Measurements from ENCODE around the gene B4GALT5. TPM values are rescaled to one million over a fixed set of nuclear protein-coding genes. Genes with fewer than 3 reads are reported as not detected.

B4GALT5 gene
- total RNA-seq, 1 experiment from 2014 or later: 63.1 TPM

DNA sequence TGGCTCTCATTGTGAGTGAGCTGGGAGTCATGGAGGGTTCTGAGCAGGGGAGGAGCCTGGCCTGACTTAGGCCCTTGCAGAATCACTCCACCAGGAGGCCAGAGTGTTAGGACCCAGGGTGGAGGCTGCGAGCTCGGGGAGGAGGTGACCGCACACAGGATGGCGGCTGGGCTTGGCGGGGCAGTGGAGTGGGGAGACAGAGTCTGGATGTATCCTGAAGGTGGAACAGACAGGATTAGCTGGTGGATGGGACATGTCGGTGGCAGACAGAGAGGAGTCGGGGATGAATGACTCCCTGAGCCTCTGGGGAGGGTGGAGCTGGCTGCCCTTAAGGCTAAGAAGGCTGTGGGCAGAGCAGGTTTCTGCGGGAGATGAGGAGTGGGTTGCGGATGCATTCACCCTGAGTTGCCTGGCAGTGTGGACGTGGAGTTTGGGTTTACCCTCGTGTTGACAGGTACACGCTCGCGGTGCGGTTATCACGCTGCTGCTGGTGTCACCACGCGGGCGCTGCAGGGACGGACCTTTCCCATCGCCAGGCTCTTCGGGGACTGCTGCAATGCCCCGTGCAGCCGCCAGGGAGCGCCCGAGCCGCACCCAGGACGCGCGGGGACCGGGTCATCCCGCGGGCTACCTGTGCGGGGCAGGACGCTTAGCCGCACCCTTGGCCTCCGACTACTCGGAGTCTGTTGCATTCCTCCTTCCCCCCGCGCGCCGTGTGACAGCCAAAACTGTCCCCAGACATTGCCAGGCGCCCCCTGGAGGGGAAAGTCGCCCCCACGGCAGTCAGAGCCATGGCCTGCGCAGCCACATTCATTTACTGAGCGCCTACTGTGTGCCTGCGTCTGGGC, 102.8 kb downstream of the B4GALT5 start:
- POLR2A ChIA-PET (ENCODE audit: unreplicated experiment): interaction anchor here (0.5 to 0.7 kb wide), 4 partner anchors 14 to 310 kb away, joined by 4 to 14 read pairs (median 4); no protein-coding TSS in a partner anchor
- intact Hi-C loops (cut with micrococcal nuclease; ENCODE audit: unreplicated experiment): loop anchor here (1.0 to 5.0 kb wide), 6 partner anchors 101 to 566 kb away; partner anchors contain the start of gene B4GALT5
- peak overlapping the region; percentile 18; the same call in 1 of the 2 replicates for H3K27ac ChIP-seq

GRCh38 chr20:49608752-49609670, 104.7 kb downstream of the B4GALT5 start:
- POLR2A ChIA-PET (ENCODE audit: unreplicated experiment): no interaction called here
- TF ChIP-seq, protein P1, sequence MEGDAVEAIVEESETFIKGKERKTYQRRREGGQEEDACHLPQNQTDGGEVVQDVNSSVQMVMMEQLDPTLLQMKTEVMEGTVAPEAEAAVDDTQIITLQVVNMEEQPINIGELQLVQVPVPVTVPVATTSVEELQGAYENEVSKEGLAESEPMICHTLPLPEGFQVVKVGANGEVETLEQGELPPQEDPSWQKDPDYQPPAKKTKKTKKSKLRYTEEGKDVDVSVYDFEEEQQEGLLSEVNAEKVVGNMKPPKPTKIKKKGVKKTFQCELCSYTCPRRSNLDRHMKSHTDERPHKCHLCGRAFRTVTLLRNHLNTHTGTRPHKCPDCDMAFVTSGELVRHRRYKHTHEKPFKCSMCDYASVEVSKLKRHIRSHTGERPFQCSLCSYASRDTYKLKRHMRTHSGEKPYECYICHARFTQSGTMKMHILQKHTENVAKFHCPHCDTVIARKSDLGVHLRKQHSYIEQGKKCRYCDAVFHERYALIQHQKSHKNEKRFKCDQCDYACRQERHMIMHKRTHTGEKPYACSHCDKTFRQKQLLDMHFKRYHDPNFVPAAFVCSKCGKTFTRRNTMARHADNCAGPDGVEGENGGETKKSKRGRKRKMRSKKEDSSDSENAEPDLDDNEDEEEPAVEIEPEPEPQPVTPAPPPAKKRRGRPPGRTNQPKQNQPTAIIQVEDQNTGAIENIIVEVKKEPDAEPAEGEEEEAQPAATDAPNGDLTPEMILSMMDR (conservative IDR thresholded peaks at IDR 0.05): peak; percentile 100
- no peak for TF ChIP-seq EZH2 (IDR thresholded peaks at IDR 0.05; ENCODE audit: low read depth)
- H3K4me3 ChIP-seq: no peak overlapping the region

More for the DNA sequence above, 102.8 kb downstream of the B4GALT5 start:
- Histone ChIP-seq H3F3A (ENCODE audit: insufficient read depth, low read depth) (peaks cover 32% of the 10 kb centered on the region), H3K9me2 (ENCODE audit: insufficient read depth) (no peaks in the 10 kb centered on the region), H3K4me3 (no peak overlapping the region), H3K79me2 (ENCODE audit: low read depth) (no peaks in the 10 kb centered on the region), H3K36me3 (ENCODE audit: low read depth) (no peaks in the 10 kb centered on the region), H2AFZ (peak overlapping the region; percentile 52), H3K4me1 (replicated peaks; ENCODE audit: insufficient read depth) (peaks cover 74% of the 10 kb centered on the region), H3K9me3 (ENCODE audit: insufficient read depth, low read depth) (no peaks in the 10 kb centered on the region), H4K20me1 (ENCODE audit: insufficient read depth) (no peaks in the 10 kb centered on the region), H3K27me3 (ENCODE audit: insufficient read depth, low read depth) (no peaks in the 10 kb centered on the region), H3K4me2 (peak overlapping the region; percentile 70)
- CTCF ChIA-PET: interaction anchor here (0.6 to 3.5 kb wide), 6 partner anchors 69 to 603 kb away, joined by 3 to 75 read pairs (median 5); no protein-coding TSS in a partner anchor
- TF ChIP-seq, protein P1 (conservative IDR thresholded peaks at IDR 0.05): peak; percentile 99
- no peak for TF ChIP-seq EZH2 (IDR thresholded peaks at IDR 0.05; ENCODE audit: low read depth)
- DNase-seq: peak; percentile 80 to 94
- BruUV-seq (replicated peaks): no TSS peak

GRCh38 chr20:49607568-49607967, 106.1 kb downstream of the B4GALT5 start:
- TF ChIP-seq, protein P1 (conservative IDR thresholded peaks at IDR 0.05): no peak
- no peak for TF ChIP-seq EZH2 (IDR thresholded peaks at IDR 0.05; ENCODE audit: low read depth)
- Histone ChIP-seq H3K27ac (no peak overlapping the region), H3F3A (ENCODE audit: insufficient read depth, low read depth) (peaks cover 28% of the 10 kb centered on the region), H4K20me1 (ENCODE audit: insufficient read depth) (no peaks in the 10 kb centered on the region), H3K4me1 (replicated peaks; ENCODE audit: insufficient read depth) (peaks cover 80% of the 10 kb centered on the region), H3K79me2 (ENCODE audit: low read depth) (no peaks in the 10 kb centered on the region), H3K27me3 (ENCODE audit: insufficient read depth, low read depth) (no peaks in the 10 kb centered on the region), H3K36me3 (ENCODE audit: low read depth) (no peaks in the 10 kb centered on the region), H3K9me2 (ENCODE audit: insufficient read depth) (no peaks in the 10 kb centered on the region), H2AFZ (no peak overlapping the region), H3K4me2 (no peak overlapping the region), H3K9me3 (ENCODE audit: insufficient read depth, low read depth) (no peaks in the 10 kb centered on the region), H3K4me3 (no peak overlapping the region)
- no TSS peak for BruUV-seq (replicated peaks)
- no peak for DNase-seq
- intact Hi-C loops (cut with micrococcal nuclease; ENCODE audit: unreplicated experiment): no loop called here
- CTCF ChIA-PET: no interaction called here
- POLR2A ChIA-PET (ENCODE audit: unreplicated experiment): no interaction called here

More at GRCh38 chr20:49608752-49609670, 104.7 kb downstream of the B4GALT5 start:
- Histone ChIP-seq H3K27me3 (ENCODE audit: insufficient read depth, low read depth) (no peaks in the 10 kb centered on the region), H3K4me1 (replicated peaks; ENCODE audit: insufficient read depth) (peaks cover 75% of the 10 kb centered on the region), H2AFZ (no peak overlapping the region), H3K36me3 (ENCODE audit: low read depth) (no peaks in the 10 kb centered on the region), H3F3A (ENCODE audit: insufficient read depth, low read depth) (peaks cover 27% of the 10 kb centered on the region), H3K79me2 (ENCODE audit: low read depth) (no peaks in the 10 kb centered on the region), H3K27ac (no peak overlapping the region), H3K4me2 (peak overlapping the region; percentile 19), H4K20me1 (ENCODE audit: insufficient read depth) (no peaks in the 10 kb centered on the region), H3K9me2 (ENCODE audit: insufficient read depth) (no peaks in the 10 kb centered on the region), H3K9me3 (ENCODE audit: insufficient read depth, low read depth) (no peaks in the 10 kb centered on the region)
- CTCF ChIA-PET: interaction anchor here (0.6 to 3.5 kb wide), 7 partner anchors 9 to 941 kb away, joined by 3 to 75 read pairs (median 4); no protein-coding TSS in a partner anchor
- intact Hi-C loops (cut with micrococcal nuclease; ENCODE audit: unreplicated experiment): loop anchor here (1.0 kb wide), 2 partner anchors 68 to 275 kb away; no protein-coding TSS in a partner anchor
- peak; percentile 67 to 76 for DNase-seq
- no TSS peak for BruUV-seq (replicated peaks)

Data from PC-9 (cell line).